Neural cell (in vitro differentiated cells): Measurements from ENCODE around the gene ABCC3. TPM values are rescaled to one million over a fixed set of nuclear protein-coding genes. Genes with fewer than 3 reads are reported as not detected.

Experiments
- H2AFZ ChIP-seq: fragments of 200-600, 300-800 bp; sonication (generic), shearing (Covaris generic); 2 replicates; pipeline ENCODE4 v1.6.0; 2014; ENCODE audit warnings: low read depth, mild to moderate bottlenecking, antibody characterized with exemption, low read length, moderate library complexity
- H3F3A ChIP-seq: fragments of 200-600 bp; shearing (Covaris generic); 2 replicates; pipeline ENCODE4 v1.6.1; 2016; ENCODE audit warnings: mild to moderate bottlenecking, moderate library complexity, mixed read lengths, antibody characterized with exemption, low read length; ENCODE audit not compliant: insufficient read depth, poor library complexity, severe bottlenecking
- H3K27ac ChIP-seq: fragments of 200-600, 300-800 bp; sonication (generic), shearing (Covaris generic); 2 replicates; pipeline ENCODE4 v1.5.1; 2014; ENCODE audit warnings: mild to moderate bottlenecking, low read length, moderate library complexity
- H3K27me3 ChIP-seq: fragments of 300-800, 200-600 bp; sonication (generic), shearing (Covaris generic); 2 replicates; pipeline ENCODE4 v1.6.0; 2014; ENCODE audit warnings: mild to moderate bottlenecking, low read depth, low read length, moderate library complexity; ENCODE audit not compliant: insufficient read depth
- H3K36me3 ChIP-seq: fragments of 300-800, 200-600 bp; sonication (generic), shearing (Covaris generic); 2 replicates; pipeline ENCODE4 v1.5.1; 2014; ENCODE audit warnings: mild to moderate bottlenecking, antibody characterized with exemption, low read length, moderate library complexity; ENCODE audit not compliant: insufficient read depth
- H3K4me2 ChIP-seq: fragments of 300-800, 200-600 bp; sonication (generic), shearing (Covaris generic); 2 replicates; pipeline ENCODE4 v1.6.0; 2014; ENCODE audit warnings: mild to moderate bottlenecking, low read length
- H3K4me3 ChIP-seq: fragments of 300-800, 200-600 bp; sonication (generic), shearing (Covaris generic); 2 replicates; pipeline ENCODE4 v1.5.1; 2014; ENCODE audit warnings: mild to moderate bottlenecking, low read length, moderate library complexity
- H3K79me2 ChIP-seq: fragments of 200-600 bp; shearing (Covaris generic); replicated peaks from 2 replicates; pipeline ENCODE4 v1.6.0; 2014; ENCODE audit warnings: mild to moderate bottlenecking, low read length, moderate library complexity; ENCODE audit not compliant: insufficient read depth
- H3K9ac ChIP-seq: fragments of 300-800, 200-600 bp; sonication (generic), shearing (Covaris generic); 2 replicates; pipeline ENCODE4 v1.6.1; 2016; ENCODE audit warnings: mild to moderate bottlenecking, low read length, mixed read lengths
- H3K9me2 ChIP-seq: fragments of 200-600 bp; shearing (Covaris generic); 2 replicates; pipeline ENCODE4 v1.6.1; 2016; ENCODE audit warnings: mild to moderate bottlenecking, low read length, mixed read lengths; ENCODE audit not compliant: insufficient read depth
- H3K9me3 ChIP-seq: fragments of 200-600, 300-800 bp; sonication (generic), shearing (Covaris generic); 2 replicates; pipeline ENCODE4 v1.6.1; 2016; ENCODE audit warnings: mild to moderate bottlenecking, mixed run types, low read length, moderate library complexity, mixed read lengths
- H4K20me1 ChIP-seq: fragments of 200-600 bp; shearing (Covaris generic); 2 replicates; pipeline ENCODE4 v1.6.1; 2016; ENCODE audit warnings: mild to moderate bottlenecking, mixed run types; ENCODE audit not compliant: insufficient read depth
- CTCF ChIP-seq: fragments of 450-650 bp; IDR thresholded peaks from 2 replicates; pipeline ENCODE4 v1.5.1; 2014; ENCODE audit warnings: antibody characterized with exemption, mild to moderate bottlenecking, moderate library complexity; ENCODE audit not compliant: poor library complexity, severe bottlenecking
- EP300 ChIP-seq: fragments of 450-650 bp; conservative IDR thresholded peaks from 2 replicates; pipeline ENCODE4 v1.6.1; 2014; ENCODE audit warnings: antibody characterized with exemption, mild to moderate bottlenecking, moderate library complexity; ENCODE audit not compliant: poor library complexity, severe bottlenecking
- EZH2 ChIP-seq: fragments of 200-600, 300-800 bp; shearing (Covaris generic), sonication (generic); IDR thresholded peaks from 2 replicates; pipeline ENCODE4 v1.6.1; 2014; ENCODE audit warnings: antibody characterized with exemption, low read length, borderline replicate concordance, mild to moderate bottlenecking; ENCODE audit not compliant: insufficient read depth, poor library complexity, severe bottlenecking
- MXI1 ChIP-seq: fragments of 450-650 bp; conservative IDR thresholded peaks from 2 replicates; pipeline ENCODE4 v1.6.1; 2014; ENCODE audit warnings: antibody characterized with exemption, mild to moderate bottlenecking; ENCODE audit not compliant: poor library complexity, severe bottlenecking
- POLR2AphosphoS5 ChIP-seq: IDR thresholded peaks from 2 replicates; pipeline ENCODE4 v1.6.1; 2012
- RAD21 ChIP-seq: fragments of 450-650 bp; conservative IDR thresholded peaks from 2 replicates; pipeline ENCODE4 v1.6.1; 2014; ENCODE audit warnings: antibody characterized with exemption, mild to moderate bottlenecking, moderate library complexity
- REST ChIP-seq: IDR thresholded peaks from 2 replicates; pipeline ENCODE4 v1.6.1; 2012; ENCODE audit warnings: borderline replicate concordance
- SMC3 ChIP-seq: fragments of 450-650 bp; conservative IDR thresholded peaks from 2 replicates; pipeline ENCODE4 v1.6.1; 2014; ENCODE audit warnings: antibody characterized with exemption, mild to moderate bottlenecking, moderate library complexity; ENCODE audit not compliant: poor library complexity
- TAF1 ChIP-seq: IDR thresholded peaks from 2 replicates; pipeline ENCODE4 v1.6.1; 2012; ENCODE audit warnings: low read depth
- polyA plus RNA-seq: library from polyadenylated mRNA; depleted of rRNA; stranded (reverse); fragments of >200 nt; gene quantifications from 2 replicates; pipeline ENCODE4 v1.2.3, GENCODE V29; 2014

ABCC3 gene
- polyA plus RNA-seq, 1 donor from 2014 or later, result not detected

GRCh38 chr17:50672831-50673551 is 38.3 kb downstream of the ABCC3 start:
- no peaks in the 10 kb centered on the region for H3K36me3 ChIP-seq

GRCh38 chr17:50675190-50675589 is 40.5 kb downstream of the ABCC3 start:
- Histone ChIP-seq H3K9me2 (no peaks in the 10 kb centered on the region), H3K27me3 (no peaks in the 10 kb centered on the region), H3K9ac (no peak overlapping the region), H3K36me3 (no peaks in the 10 kb centered on the region), H3K79me2 (no peaks in the 10 kb centered on the region), H3K4me3 (no peak overlapping the region), H3K27ac (no peak overlapping the region), H2AFZ (no peak overlapping the region), H4K20me1 (no peaks in the 10 kb centered on the region), H3K4me2 (no peak overlapping the region), H3F3A (no peaks in the 10 kb centered on the region), H3K9me3 (no peaks in the 10 kb centered on the region)
- TF ChIP-seq CTCF (no peak), EP300 (no peak), SMC3 (no peak), EZH2 (no peak), POLR2AphosphoS5 (no peak), RAD21 (no peak)

More at GRCh38 chr17:50672831-50673551, 38.3 kb downstream of the ABCC3 start:
- H3K27me3 ChIP-seq, result no peaks in the 10 kb centered on the region
- H3K27ac ChIP-seq, result no peak overlapping the region
- H3K4me3 ChIP-seq, result no peak overlapping the region
- no peak overlapping the region for H3K4me2 ChIP-seq
- H3K79me2 ChIP-seq, result no peaks in the 10 kb centered on the region
- no peaks in the 10 kb centered on the region for H3K9me2 ChIP-seq
- no peaks in the 10 kb centered on the region for H3F3A ChIP-seq
- H3K9me3 ChIP-seq, result no peaks in the 10 kb centered on the region
- no peak overlapping the region for H2AFZ ChIP-seq
- H4K20me1 ChIP-seq, result no peaks in the 10 kb centered on the region
- no peak overlapping the region for H3K9ac ChIP-seq
- TF ChIP-seq CTCF (no peak), EZH2 (no peak), REST (no peak), EP300 (no peak), MXI1 (no peak), TAF1 (no peak), SMC3 (no peak), RAD21 (no peak), POLR2AphosphoS5 (no peak)
